Hepatocyte (in vitro differentiated cells): ENCODE data around the gene FOXO1. TPM values are rescaled to one million over a fixed set of nuclear protein-coding genes. Genes with fewer than 3 reads are reported as not detected.

Experiments used
- DNase-seq: peaks from one replicate; pipeline ENCODE4 v3.0.0-alpha.2; 2016; ENCODE audit warnings: low spot score
- H2AFZ ChIP-seq: fragments of 200-600 bp; sonication (generic); 2 replicates; pipeline ENCODE4 v1.6.0; 2016; ENCODE audit warnings: antibody characterized with exemption, mild to moderate bottlenecking
- H3K27ac ChIP-seq: fragments of 200-600 bp; sonication (generic); 2 replicates; pipeline ENCODE4 v1.5.1; 2016; ENCODE audit warnings: mild to moderate bottlenecking
- H3K27me3 ChIP-seq: fragments of 200-600 bp; sonication (generic); 2 replicates; pipeline ENCODE4 v1.6.1; 2016
- H3K36me3 ChIP-seq: fragments of 200-600 bp; sonication (generic); replicated peaks from 2 replicates; pipeline ENCODE4 v1.5.1; 2016; ENCODE audit warnings: low read depth; ENCODE audit not compliant: insufficient read depth
- H3K4me1 ChIP-seq: fragments of 200-600 bp; sonication (generic); 2 replicates; pipeline ENCODE4 v1.5.1; 2016; ENCODE audit warnings: mild to moderate bottlenecking, moderate library complexity; ENCODE audit not compliant: insufficient read depth
- H3K4me2 ChIP-seq: fragments of 200-600 bp; sonication (generic); 2 replicates; pipeline ENCODE4 v1.6.0; 2016
- H3K4me3 ChIP-seq: fragments of 200-600 bp; sonication (generic); 2 replicates; pipeline ENCODE4 v1.5.1; 2016; ENCODE audit warnings: mild to moderate bottlenecking
- H3K79me2 ChIP-seq: fragments of 200-600 bp; sonication (generic); 2 replicates; pipeline ENCODE4 v1.6.0; 2017; ENCODE audit warnings: mild to moderate bottlenecking
- H3K9me2 ChIP-seq: fragments of 200-600 bp; sonication (generic); replicated peaks from 2 replicates; pipeline ENCODE4 v1.6.0; 2017; ENCODE audit warnings: mild to moderate bottlenecking; ENCODE audit not compliant: insufficient read depth
- H3K9me3 ChIP-seq: fragments of 200-600 bp; sonication (generic); 2 replicates; pipeline ENCODE4 v1.5.1; 2016; ENCODE audit warnings: low read depth, mild to moderate bottlenecking
- H4K20me1 ChIP-seq: fragments of 200-600 bp; sonication (generic); 2 replicates; pipeline ENCODE4 v1.6.0; 2016; ENCODE audit warnings: mild to moderate bottlenecking; ENCODE audit not compliant: insufficient read depth, poor library complexity, severe bottlenecking
- EZH2 ChIP-seq: fragments of 200-600 bp; sonication (generic); IDR thresholded peaks from 2 replicates; pipeline ENCODE4 v1.6.1; 2016; ENCODE audit warnings: antibody characterized with exemption, mild to moderate bottlenecking, borderline replicate concordance
- EZH2phosphoT487 ChIP-seq: fragments of 200-600 bp; sonication (generic); IDR thresholded peaks from one replicate; pipeline ENCODE4 v1.6.1; 2018; ENCODE audit warnings: antibody characterized with exemption, mild to moderate bottlenecking, low read depth, moderate library complexity; ENCODE audit not compliant: unreplicated experiment, severe bottlenecking
- WGBS: methylation state at CpG from one replicate; pipeline ENCODE4 v1.1.6; 2016; ENCODE audit warnings: low lambda C conversion rate; ENCODE audit errors: missing lambda C conversion rate; 5-methylcytosine and 5-hydroxymethylcytosine counted together
- polyA plus RNA-seq: library from polyadenylated mRNA; unstranded; fragments of >200 nt; fragmentation: Nextera tagmentation; extraction: Ambion mirVana; gene quantifications from 2 replicates; pipeline ENCODE4 v1.2.1, GENCODE V29; 2016
- total RNA-seq: library from RNA; depleted of rRNA; stranded (reverse); fragments of >200 nt; gene quantifications from 2 replicates; pipeline ENCODE4 v1.2.3, GENCODE V29; 2014
- TF ChIP-seq, protein P1 (sequence below): fragments of 200-600 bp; sonication (generic); IDR thresholded peaks from 2 replicates; pipeline ENCODE4 v1.5.1; 2016; ENCODE audit warnings: antibody characterized with exemption, mild to moderate bottlenecking; ENCODE audit not compliant: poor library complexity

FOXO1 gene
- total and polyA plus RNA-seq, 2 experiments from 2014 or later = 30.3 to 35.2 TPM

DNA sequence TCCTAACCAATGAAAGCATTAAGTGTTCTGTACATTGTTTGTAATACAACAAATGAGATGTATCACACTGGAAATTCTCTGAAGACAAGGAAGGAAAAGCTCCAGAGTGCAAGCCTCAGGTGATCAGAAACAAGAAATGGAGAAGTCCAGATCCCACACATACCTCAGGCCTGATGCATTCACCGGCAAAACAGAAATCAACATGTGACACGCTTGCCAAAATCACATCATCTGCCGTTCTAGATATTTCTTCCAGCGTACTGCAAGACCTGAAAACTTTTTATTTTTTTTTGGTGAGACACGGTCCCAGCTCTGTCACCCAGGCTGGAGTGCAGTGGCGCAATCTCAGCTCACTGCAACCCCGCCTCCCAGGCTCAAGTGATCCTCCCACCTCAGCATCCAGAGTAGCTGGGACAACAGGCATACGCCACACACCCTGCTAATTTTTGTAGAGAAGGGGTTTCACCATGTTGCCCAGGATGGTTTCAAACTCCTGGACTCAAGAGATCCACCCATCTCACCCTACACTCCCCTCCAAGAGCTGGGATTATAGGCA, 48.6 kb downstream of the FOXO1 start:
- Histone ChIP-seq H3K36me3 (no peaks in the 10 kb centered on the region), H4K20me1 (peaks cover 48% of the 10 kb centered on the region), H3K9me2 (no peaks in the 10 kb centered on the region), H2AFZ (no peak overlapping the region), H3K4me1 (peaks cover 7% of the 10 kb centered on the region), H3K4me3 (no peak overlapping the region), H3K9me3 (no peaks in the 10 kb centered on the region), H3K79me2 (peaks cover 81% of the 10 kb centered on the region), H3K27me3 (no peaks in the 10 kb centered on the region), H3K27ac (no peak overlapping the region), H3K4me2 (no peak overlapping the region)
- DNase-seq = no peak
- 91% methylated on average over 8 of the region's 8 CpGs for WGBS
- TF ChIP-seq EZH2phosphoT487 (no peak), EZH2 (no peak)
- TF ChIP-seq, protein P1, sequence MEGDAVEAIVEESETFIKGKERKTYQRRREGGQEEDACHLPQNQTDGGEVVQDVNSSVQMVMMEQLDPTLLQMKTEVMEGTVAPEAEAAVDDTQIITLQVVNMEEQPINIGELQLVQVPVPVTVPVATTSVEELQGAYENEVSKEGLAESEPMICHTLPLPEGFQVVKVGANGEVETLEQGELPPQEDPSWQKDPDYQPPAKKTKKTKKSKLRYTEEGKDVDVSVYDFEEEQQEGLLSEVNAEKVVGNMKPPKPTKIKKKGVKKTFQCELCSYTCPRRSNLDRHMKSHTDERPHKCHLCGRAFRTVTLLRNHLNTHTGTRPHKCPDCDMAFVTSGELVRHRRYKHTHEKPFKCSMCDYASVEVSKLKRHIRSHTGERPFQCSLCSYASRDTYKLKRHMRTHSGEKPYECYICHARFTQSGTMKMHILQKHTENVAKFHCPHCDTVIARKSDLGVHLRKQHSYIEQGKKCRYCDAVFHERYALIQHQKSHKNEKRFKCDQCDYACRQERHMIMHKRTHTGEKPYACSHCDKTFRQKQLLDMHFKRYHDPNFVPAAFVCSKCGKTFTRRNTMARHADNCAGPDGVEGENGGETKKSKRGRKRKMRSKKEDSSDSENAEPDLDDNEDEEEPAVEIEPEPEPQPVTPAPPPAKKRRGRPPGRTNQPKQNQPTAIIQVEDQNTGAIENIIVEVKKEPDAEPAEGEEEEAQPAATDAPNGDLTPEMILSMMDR = no peak

DNA sequence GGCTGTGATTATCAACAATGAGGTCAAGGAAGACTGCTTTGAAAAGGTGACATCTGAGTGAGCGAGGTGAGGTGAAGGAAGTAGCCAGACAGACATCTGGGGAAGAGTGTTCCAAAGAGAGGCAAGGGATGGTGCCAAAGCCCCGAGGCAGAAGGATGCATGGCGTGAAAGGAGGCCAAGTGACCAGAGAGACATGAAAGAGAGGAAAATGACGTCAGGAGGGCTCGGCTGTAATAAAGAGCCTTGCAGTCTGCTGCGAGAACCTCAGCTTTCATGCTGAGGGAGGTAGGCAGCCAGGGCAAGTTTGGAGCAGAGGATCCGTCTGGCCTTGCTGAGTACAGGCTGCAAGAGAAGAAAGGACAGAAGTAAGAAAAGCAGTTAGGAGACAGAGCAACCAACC, 50.8 kb downstream of the FOXO1 start:
- no peak overlapping the region for H2AFZ ChIP-seq
- no peak overlapping the region for H3K27ac ChIP-seq
- no peak for DNase-seq
- H3K4me1 ChIP-seq = no peaks in the 10 kb centered on the region
- no peak overlapping the region for H3K4me2 ChIP-seq
- TF ChIP-seq EZH2phosphoT487 = no peak
- TF ChIP-seq, protein P1 = no peak
- no peak for TF ChIP-seq EZH2
- no peaks in the 10 kb centered on the region for H3K9me2 ChIP-seq
- no peaks in the 10 kb centered on the region for H3K36me3 ChIP-seq
- peaks cover 78% of the 10 kb centered on the region for H3K79me2 ChIP-seq
- no peaks in the 10 kb centered on the region for H3K9me3 ChIP-seq
- H4K20me1 ChIP-seq = peaks cover 44% of the 10 kb centered on the region
- WGBS = 63% methylated on average over 7 of the region's 7 CpGs
- no peak overlapping the region for H3K4me3 ChIP-seq
- H3K27me3 ChIP-seq = no peaks in the 10 kb centered on the region

DNA sequence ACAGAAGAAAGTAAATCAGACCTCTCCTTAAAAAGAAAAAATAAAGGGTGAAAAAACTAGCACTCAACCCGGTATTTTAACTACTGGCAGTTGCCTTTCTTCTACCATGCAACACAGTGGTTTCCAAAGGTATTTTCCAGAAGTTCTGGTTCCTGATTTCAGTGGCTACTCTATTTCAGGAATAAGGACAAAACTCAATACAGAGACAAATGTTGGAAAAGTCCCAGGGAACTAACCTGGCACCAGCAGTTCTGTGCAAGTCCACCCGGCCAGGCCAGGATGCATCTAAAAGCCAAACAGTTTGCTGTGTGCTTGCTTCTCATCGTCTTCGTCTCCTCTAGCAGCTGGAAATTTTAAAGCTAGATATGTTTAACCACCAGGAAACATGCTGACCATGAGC, 52.5 kb downstream of the FOXO1 start:
- H3K79me2 ChIP-seq = peaks cover 79% of the 10 kb centered on the region
- H3K27me3 ChIP-seq = no peaks in the 10 kb centered on the region
- H3K36me3 ChIP-seq = no peaks in the 10 kb centered on the region
- TF ChIP-seq, protein P1 = no peak
- TF ChIP-seq EZH2 (no peak), EZH2phosphoT487 (no peak)
- DNase-seq = no peak
- no peaks in the 10 kb centered on the region for H3K9me3 ChIP-seq
- H3K27ac ChIP-seq = no peak overlapping the region
- H2AFZ ChIP-seq = no peak overlapping the region
- H3K9me2 ChIP-seq = no peaks in the 10 kb centered on the region
- no peaks in the 10 kb centered on the region for H3K4me1 ChIP-seq
- no peak overlapping the region for H3K4me2 ChIP-seq
- WGBS = 90% methylated on average over 4 of the region's 4 CpGs
- H4K20me1 ChIP-seq = peaks cover 52% of the 10 kb centered on the region
- H3K4me3 ChIP-seq = no peak overlapping the region
